Measurements from ENCODE around the gene PLLP. TPM values are rescaled to one million over a fixed set of nuclear protein-coding genes. Genes with fewer than 3 reads are reported as not detected.

PLLP gene
- total and polyA plus RNA-seq, 2 donors (not counting 1 experiment from before 2014, with no cell fraction given): 0.15 TPM; not detected in 1

GRCh38 chr16:57270221-57271062 is 14.0 kb downstream of the PLLP start:
- Mint-ChIP-seq H3K27me3 (no peaks in the 10 kb centered on the region), H3K4me1 (peaks cover under 1% of the 10 kb centered on the region), H3K9me3 (ENCODE audit: insufficient read depth) (no peaks in the 10 kb centered on the region), H3K4me3 (no peak overlapping the region), H3K27ac (no peak overlapping the region)
- CTCF ChIA-PET: no interaction called here
- intact Hi-C loops (cut with micrococcal nuclease): no loop called here
- POLR2A ChIA-PET: no interaction called here
- H3K79me2 ChIP-seq (ENCODE audit: control insufficient read depth, insufficient read depth, low read length): no peaks in the 10 kb centered on the region
- H3K9ac ChIP-seq (ENCODE audit: low read length): no peak overlapping the region
- no peaks in the 10 kb centered on the region for H4K20me1 ChIP-seq (ENCODE audit: control insufficient read depth, insufficient read depth, low read length, poor library complexity, severe bottlenecking)
- H3K27ac ChIP-seq (ENCODE audit: low read length in 2 of 2): no peak overlapping the region
- ATAC-seq (ENCODE audit: low read depth) (no peak), DNase-seq (no peak)
- TF ChIP-seq CTCF (IDR thresholded peaks at IDR 0.05): no peak
- no peak for TF ChIP-seq EZH2 (IDR thresholded peaks at IDR 0.05; ENCODE audit: borderline replicate concordance, insufficient read depth, low read depth, low read length, poor library complexity, severe bottlenecking)
- H2AFZ ChIP-seq (ENCODE audit: insufficient read depth, low read depth, low read length, poor library complexity, severe bottlenecking): no peak overlapping the region
- H3K27me3 ChIP-seq (replicated peaks in 1 of 4; ENCODE audit: control extremely low read depth in 1 of 4, control insufficient read depth in 3 of 4, insufficient read depth in 4 of 4, low read length in 3 of 4): no peaks in the 10 kb centered on the region
- no peaks in the 10 kb centered on the region for H3K9me3 ChIP-seq (ENCODE audit: control extremely low read depth in 1 of 3, control insufficient read depth in 2 of 3, insufficient read depth in 1 of 3, low read length in 2 of 3)
- H3K36me3 ChIP-seq (replicated peaks in 1 of 2; ENCODE audit: control extremely low read depth in 1 of 2, control insufficient read depth in 1 of 2, extremely low read depth in 1 of 2, insufficient read depth in 2 of 2, low read length in 1 of 2): no peaks in the 10 kb centered on the region
- H3K4me3 ChIP-seq (ENCODE audit: control extremely low read depth in 1 of 5, extremely low read depth in 1 of 5, insufficient read depth in 1 of 5, low read depth in 2 of 5, low read length in 4 of 5): no peak overlapping the region
- no peaks in the 10 kb centered on the region for H3K4me1 ChIP-seq (ENCODE audit: control insufficient read depth in 2 of 2, insufficient read depth in 2 of 2, low read length in 2 of 2)
- no peak overlapping the region for H3K4me2 ChIP-seq (replicated peaks; ENCODE audit: low read depth, low read length, poor library complexity, severe bottlenecking)
- 94% methylated on average over 17 of the region's 25 CpGs for WGBS (ENCODE audit: insufficient coverage)
